ENCODE measurements around the gene LYZL1. TPM values are rescaled to one million over a fixed set of nuclear protein-coding genes. Genes with fewer than 3 reads are reported as not detected.

Gene LYZL1
- total RNA-seq, 1 donor from 2014 or later, result not detected

DNA sequence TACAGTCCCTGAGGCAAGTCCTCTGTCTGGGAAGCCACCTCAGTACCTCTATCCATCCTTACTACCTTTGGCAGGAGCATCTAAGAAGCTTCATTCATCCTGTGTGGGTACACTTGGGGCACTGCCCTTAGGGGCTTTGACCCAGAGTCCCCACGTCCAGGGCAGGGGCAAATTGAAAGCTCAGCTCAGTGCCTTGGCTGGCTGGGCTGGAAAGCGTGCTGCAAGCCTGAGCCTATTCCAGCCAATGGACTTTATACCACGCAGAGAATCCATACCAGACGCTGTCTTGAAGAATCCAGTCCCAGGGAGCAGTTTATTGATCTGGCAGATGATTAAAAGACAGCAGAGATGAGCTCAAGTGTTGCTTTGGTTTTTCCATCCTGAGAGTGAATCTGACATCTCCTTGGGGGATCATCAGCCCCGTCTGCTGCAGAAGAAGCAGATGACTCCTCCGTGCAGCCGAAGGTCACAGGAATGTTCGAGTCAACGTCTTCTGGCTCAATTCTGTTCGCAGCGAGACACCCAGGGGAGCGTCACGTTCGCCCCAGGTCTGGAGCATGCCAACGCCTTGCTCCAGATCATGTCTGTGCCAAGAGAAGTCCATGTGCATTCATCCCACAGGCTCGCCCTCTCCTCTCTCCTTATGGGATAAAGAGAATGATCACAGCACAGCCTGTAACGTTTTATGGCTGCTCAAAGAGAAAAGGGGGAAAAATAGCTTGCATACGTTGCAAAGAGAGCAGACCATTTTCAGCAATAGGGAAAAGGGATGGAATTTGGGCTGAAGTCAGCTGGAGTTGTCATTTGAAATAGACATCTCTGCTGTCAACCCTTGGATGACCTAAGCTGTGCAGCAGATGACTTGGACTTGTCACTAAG, 35.8 kb upstream of the LYZL1 start:
- Histone ChIP-seq H3K36me3 (no peaks in the 10 kb centered on the region), H3K4me1 (peaks cover 17% of the 10 kb centered on the region), H3K4me3 (no peak overlapping the region), H3K27me3 (no peaks in the 10 kb centered on the region), H3K9me3 (no peaks in the 10 kb centered on the region), H3K27ac (no peak overlapping the region)
- TF ChIP-seq, protein P1, sequence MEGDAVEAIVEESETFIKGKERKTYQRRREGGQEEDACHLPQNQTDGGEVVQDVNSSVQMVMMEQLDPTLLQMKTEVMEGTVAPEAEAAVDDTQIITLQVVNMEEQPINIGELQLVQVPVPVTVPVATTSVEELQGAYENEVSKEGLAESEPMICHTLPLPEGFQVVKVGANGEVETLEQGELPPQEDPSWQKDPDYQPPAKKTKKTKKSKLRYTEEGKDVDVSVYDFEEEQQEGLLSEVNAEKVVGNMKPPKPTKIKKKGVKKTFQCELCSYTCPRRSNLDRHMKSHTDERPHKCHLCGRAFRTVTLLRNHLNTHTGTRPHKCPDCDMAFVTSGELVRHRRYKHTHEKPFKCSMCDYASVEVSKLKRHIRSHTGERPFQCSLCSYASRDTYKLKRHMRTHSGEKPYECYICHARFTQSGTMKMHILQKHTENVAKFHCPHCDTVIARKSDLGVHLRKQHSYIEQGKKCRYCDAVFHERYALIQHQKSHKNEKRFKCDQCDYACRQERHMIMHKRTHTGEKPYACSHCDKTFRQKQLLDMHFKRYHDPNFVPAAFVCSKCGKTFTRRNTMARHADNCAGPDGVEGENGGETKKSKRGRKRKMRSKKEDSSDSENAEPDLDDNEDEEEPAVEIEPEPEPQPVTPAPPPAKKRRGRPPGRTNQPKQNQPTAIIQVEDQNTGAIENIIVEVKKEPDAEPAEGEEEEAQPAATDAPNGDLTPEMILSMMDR (IDR thresholded peaks at IDR 0.05), result no peak
- DNase-seq (no peak), ATAC-seq (no peak)
- intact Hi-C loops (cut with DNase I), result no loop called here

DNA sequence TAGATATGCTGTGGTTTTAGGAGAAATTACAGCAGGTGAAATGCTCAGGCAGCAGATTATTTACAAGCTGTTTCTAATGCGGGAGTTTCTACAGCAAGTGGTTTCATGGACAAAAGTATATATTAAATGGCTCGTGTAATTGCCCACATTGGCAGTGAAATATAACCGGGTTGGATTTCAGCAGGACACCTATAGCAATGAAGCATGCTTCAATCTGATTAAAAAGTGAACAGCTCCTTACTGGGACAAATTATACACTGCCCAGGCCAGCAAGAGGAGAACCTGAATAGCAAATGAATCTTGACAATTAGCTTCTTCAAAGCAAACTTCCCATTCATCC, 35.2 kb upstream of the LYZL1 start:
- H3K4me3 ChIP-seq, result no peak overlapping the region
- intact Hi-C loops (cut with DNase I), result no loop called here
- TF ChIP-seq, protein P1 (IDR thresholded peaks at IDR 0.05), result no peak
- peaks cover 17% of the 10 kb centered on the region for H3K4me1 ChIP-seq
- DNase-seq, result no peak
- ATAC-seq, result no peak
- no peaks in the 10 kb centered on the region for H3K9me3 ChIP-seq
- H3K36me3 ChIP-seq, result no peaks in the 10 kb centered on the region
- H3K27ac ChIP-seq, result no peak overlapping the region
- no peaks in the 10 kb centered on the region for H3K27me3 ChIP-seq

DNA sequence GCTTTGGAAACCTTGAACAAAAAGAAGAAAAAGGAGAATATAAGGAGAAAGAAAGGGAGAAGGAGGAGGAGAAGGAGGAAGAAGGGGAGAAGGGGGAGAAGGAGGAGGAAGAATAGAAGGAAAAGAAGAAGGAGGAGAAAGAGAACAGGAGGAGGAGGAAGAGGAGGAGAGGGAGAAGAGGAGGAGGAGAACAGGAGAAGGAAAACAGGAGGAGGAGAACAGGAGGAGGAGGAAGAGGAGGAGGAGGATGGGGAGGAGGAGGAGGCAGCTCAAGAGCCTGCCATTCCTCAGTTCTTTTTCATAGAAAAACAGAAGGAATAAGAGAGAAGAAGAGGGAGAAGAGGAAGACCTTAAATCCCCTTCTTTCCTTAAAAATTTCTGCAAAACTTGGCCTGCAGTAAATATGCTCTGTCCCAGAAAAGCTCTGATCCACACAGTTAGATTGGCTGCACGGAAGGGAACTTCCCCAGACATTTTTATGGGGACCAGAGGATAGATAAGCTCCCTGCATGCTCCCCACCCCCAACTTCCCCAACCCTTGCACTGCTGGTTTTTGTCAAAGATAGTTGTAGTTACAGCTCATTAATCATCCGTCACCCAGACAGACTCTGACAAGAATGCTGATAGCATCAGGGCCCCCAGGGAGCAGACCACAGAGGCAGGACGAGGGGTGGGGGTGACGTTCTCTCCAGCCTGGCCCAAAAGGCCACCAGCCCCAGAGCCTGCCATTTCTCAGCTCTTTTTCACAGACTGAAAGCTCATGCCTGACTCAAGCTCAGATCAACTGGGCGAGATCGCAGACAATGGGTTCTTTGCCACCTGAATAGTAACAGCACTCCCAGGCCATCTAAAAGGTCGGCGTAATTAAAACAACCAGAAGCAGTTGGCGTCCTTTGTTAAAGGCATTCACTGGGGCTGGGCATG, 34.5 kb upstream of the LYZL1 start:
- TF ChIP-seq, protein P1 (IDR thresholded peaks at IDR 0.05), result no peak
- Histone ChIP-seq H3K36me3 (no peaks in the 10 kb centered on the region), H3K27me3 (no peaks in the 10 kb centered on the region), H3K27ac (no peak overlapping the region), H3K9me3 (no peaks in the 10 kb centered on the region), H3K4me3 (no peak overlapping the region), H3K4me1 (peaks cover 17% of the 10 kb centered on the region)
- DNase-seq (no peak), ATAC-seq (peak; percentile 32)
- intact Hi-C loops (cut with DNase I), result no loop called here

DNA sequence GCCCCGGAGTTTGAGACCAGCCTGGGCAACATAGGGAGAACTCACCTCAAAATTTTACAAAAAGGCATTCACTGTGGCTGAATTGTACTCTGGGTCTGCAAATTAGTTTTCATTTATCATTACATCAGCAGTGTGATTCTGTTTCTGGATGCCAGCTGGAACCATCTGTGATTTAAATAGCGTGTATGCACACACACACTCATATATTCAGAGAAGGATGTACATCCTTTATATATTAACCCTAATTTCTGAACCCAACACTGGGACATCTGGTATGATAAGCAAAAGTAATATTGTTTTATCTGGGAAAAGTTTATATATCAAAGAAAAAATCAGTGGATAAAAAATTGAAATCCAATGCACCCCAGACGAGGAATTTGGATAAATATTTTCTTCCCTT, 33.8 kb upstream of the LYZL1 start:
- H3K36me3 ChIP-seq, result no peaks in the 10 kb centered on the region
- intact Hi-C loops (cut with DNase I), result no loop called here
- H3K4me3 ChIP-seq, result no peak overlapping the region
- H3K27ac ChIP-seq, result no peak overlapping the region
- H3K27me3 ChIP-seq, result no peaks in the 10 kb centered on the region
- no peak for ATAC-seq
- peaks cover 17% of the 10 kb centered on the region for H3K4me1 ChIP-seq
- DNase-seq, result no peak
- H3K9me3 ChIP-seq, result no peaks in the 10 kb centered on the region
- TF ChIP-seq, protein P1 (IDR thresholded peaks at IDR 0.05), result no peak

DNA sequence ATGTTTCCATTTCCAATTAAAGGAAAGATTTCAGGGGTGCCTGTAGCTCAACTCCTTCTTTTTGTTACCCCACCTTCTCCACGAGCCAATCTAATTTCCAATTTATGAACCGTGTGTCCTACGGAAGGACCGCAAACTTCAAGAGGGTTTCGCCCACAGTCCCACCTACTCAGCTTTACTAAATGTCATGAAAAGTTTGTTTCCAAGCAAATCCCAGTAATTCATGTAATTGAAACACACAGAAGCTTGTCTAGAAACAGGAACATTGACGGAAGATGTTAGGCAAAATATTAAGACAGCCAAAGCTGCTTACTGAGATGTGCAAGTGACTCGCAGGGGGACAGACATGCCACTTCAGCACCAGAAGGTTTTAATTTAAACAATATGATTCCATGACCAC, 32.9 kb upstream of the LYZL1 start:
- H3K36me3 ChIP-seq, result no peaks in the 10 kb centered on the region
- no peak overlapping the region for H3K27ac ChIP-seq
- H3K4me1 ChIP-seq, result peaks cover 17% of the 10 kb centered on the region
- ATAC-seq, result no peak
- no peak overlapping the region for H3K4me3 ChIP-seq
- intact Hi-C loops (cut with DNase I), result no loop called here
- no peaks in the 10 kb centered on the region for H3K27me3 ChIP-seq
- no peaks in the 10 kb centered on the region for H3K9me3 ChIP-seq
- no peak for DNase-seq
- TF ChIP-seq, protein P1 (IDR thresholded peaks at IDR 0.05), result no peak

Data from upper lobe of right lung (tissue), 1 donor.